T-helper 2 cell treated with Interferon-gamma antibody and Interleukin-4, amounts not matched to agents 5 μg/mL and 100 μg/mL, for 36 hours (primary cell): ENCODE data around the gene CPXM2.

Experiments
- DNase-seq: peaks from one replicate; pipeline ENCODE4 v3.0.0; 2021; ENCODE audit warnings: low spot score
- H3K27ac Mint-ChIP-seq: one replicate; pipeline ENCODE4 v1.8.0; 2021; ENCODE audit warnings: mild to moderate bottlenecking, mixed read lengths
- H3K27me3 Mint-ChIP-seq: one replicate; pipeline ENCODE4 v1.8.0; 2021; ENCODE audit warnings: low read depth, mixed read lengths
- H3K36me3 Mint-ChIP-seq: one replicate; pipeline ENCODE4 v1.8.0; 2021; ENCODE audit warnings: low read depth, mixed read lengths
- H3K4me1 Mint-ChIP-seq: one replicate; pipeline ENCODE4 v1.8.0; 2021; ENCODE audit warnings: low read depth, mixed read lengths
- H3K4me3 Mint-ChIP-seq: one replicate; pipeline ENCODE4 v1.8.0; 2022; ENCODE audit warnings: mild to moderate bottlenecking, moderate library complexity, mixed read lengths
- H3K9me3 Mint-ChIP-seq: one replicate; pipeline ENCODE4 v1.8.0; 2021; ENCODE audit warnings: mixed read lengths

CPXM2 gene

DNA sequence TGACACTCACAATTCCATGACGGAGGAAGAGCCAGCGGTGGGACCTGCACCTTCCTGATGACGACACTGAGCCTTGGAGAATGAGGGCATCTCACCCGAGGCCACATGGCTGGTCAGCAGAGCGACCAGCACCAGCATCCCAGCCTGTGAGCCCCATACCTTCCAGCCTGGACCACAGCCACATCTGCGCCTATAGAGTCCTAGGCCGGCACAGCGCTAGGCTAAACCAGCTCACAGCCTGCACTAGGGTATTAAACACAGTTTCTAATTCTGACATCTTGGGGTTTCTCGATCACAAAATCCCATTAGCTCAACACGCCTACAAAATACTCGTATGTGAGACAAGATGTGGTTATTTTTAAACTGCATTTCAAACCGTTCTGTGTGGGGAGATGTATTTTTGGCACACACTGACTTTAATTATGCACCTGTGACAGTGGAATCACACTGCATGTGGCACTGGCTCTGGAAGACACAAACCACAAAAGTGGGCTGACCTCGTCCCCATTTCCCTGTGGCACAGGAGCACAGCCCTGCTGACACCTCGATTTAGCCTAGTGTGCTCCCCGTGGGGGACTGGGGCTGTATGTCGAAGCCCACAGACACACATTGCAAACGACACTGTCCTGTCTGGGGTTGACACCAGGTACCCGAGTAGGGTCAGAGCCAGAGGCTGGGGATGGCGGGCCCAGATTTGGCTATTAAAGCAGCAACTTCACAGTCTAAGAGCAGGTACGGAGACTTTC lies 32.5 kb downstream of the CPXM2 start:
- no peaks in the 10 kb centered on the region for H3K27me3 Mint-ChIP-seq
- no peaks in the 10 kb centered on the region for H3K4me1 Mint-ChIP-seq

DNA sequence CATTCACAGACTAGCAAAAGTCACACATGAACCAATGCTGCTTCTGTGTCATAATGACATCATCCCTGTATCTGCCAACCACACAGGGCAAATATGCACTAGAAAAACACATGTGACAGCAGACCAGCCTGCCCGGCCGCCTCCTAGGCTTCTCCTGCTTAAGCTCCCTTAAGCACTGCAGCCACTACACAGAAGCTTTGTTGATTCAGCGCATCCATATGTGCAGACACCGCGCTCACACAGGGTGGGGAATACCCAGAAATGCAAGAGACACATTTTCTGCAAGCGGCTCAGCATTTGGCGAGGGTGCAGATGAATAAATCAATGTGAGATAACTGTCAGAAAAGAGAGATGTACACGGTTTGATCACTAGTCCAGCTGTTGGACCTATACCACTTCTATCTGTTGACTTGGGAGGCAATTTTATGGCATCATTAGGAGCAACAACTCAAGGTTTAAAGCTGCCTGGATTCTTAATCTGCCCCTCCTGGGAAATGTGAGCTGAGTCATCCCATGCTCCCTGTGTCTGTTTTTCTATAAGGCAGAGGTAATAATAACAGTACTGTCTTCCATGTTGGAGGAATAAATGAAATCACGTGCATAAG lies 33.4 kb downstream of the CPXM2 start:
- no peaks in the 10 kb centered on the region for H3K4me1 Mint-ChIP-seq
- H3K9me3 Mint-ChIP-seq, result no peaks in the 10 kb centered on the region
- H3K27ac Mint-ChIP-seq, result no peak overlapping the region
- no peak for DNase-seq
- H3K27me3 Mint-ChIP-seq, result no peaks in the 10 kb centered on the region
- no peak overlapping the region for H3K4me3 Mint-ChIP-seq
- H3K36me3 Mint-ChIP-seq, result no peaks in the 10 kb centered on the region

More for the DNA sequence above, 32.5 kb downstream of the CPXM2 start:
- H3K27ac Mint-ChIP-seq, result no peak overlapping the region
- H3K36me3 Mint-ChIP-seq, result no peaks in the 10 kb centered on the region
- no peak for DNase-seq
- no peak overlapping the region for H3K4me3 Mint-ChIP-seq
- no peaks in the 10 kb centered on the region for H3K9me3 Mint-ChIP-seq

DNA sequence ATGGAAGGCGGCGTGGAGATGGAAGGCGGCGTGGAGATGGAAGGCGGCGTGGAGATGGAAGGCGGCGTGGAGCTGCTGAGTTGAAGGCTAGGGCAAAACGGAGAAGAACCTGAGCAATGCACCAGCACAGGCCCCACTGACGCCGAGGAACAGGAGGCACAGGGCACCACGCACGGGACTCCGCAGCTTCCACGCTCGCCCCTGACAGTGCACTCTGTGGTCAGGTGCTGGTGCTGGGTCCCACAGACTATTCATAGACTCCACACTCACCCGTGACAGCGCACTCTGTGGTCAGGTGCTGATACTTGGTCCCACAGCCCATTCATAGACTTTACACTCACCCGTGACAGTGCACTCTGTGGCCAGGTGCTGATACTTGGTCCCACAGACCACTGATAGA lies 34.0 kb downstream of the CPXM2 start:
- DNase-seq, result no peak

DNA sequence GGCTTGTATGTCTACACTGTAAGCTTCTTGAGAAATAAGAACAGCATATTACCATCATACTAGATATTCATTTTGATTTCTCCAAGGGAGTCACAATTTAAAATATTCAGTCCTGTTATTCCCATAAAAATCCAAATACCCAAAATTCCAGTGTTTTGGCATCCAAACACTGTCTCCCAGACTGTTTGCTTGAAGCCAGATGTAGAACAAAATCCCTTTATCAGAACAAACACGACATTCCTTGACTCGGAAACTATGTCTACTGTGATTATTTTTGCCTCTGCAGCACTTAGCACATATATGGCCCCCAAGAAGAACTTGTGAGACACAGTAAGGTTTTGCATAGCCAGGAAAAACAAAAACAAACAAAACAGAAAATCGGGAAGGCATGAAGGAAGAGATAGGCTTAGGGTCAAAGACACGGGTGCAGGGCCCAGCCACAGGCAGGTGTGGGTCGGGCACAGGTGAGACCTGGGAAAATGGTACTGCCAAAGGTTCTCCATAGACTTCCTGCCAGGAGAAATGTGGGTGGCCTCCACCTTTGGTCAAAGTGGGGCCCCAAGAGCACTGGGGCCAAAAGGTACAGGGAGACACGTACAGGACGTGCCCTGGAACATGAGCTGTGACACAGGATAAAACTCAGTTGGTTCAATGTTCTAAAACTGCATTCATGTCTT lies 36.5 kb downstream of the CPXM2 start:
- Mint-ChIP-seq H3K4me3 (no peak overlapping the region), H3K9me3 (no peaks in the 10 kb centered on the region), H3K36me3 (no peaks in the 10 kb centered on the region), H3K4me1 (no peaks in the 10 kb centered on the region), H3K27me3 (no peaks in the 10 kb centered on the region), H3K27ac (no peak overlapping the region)
- no peak for DNase-seq

More for the DNA sequence above, 34.0 kb downstream of the CPXM2 start:
- H3K9me3 Mint-ChIP-seq, result no peaks in the 10 kb centered on the region
- H3K36me3 Mint-ChIP-seq, result no peaks in the 10 kb centered on the region
- H3K4me1 Mint-ChIP-seq, result no peaks in the 10 kb centered on the region
- no peak overlapping the region for H3K27ac Mint-ChIP-seq
- H3K27me3 Mint-ChIP-seq, result no peaks in the 10 kb centered on the region
- no peak overlapping the region for H3K4me3 Mint-ChIP-seq

GRCh38 chr10:123854498-123854897 lies 37.1 kb downstream of the CPXM2 start:
- DNase-seq, result no peak
- Mint-ChIP-seq H3K4me1 (no peaks in the 10 kb centered on the region), H3K9me3 (no peaks in the 10 kb centered on the region), H3K36me3 (no peaks in the 10 kb centered on the region), H3K4me3 (no peak overlapping the region), H3K27me3 (no peaks in the 10 kb centered on the region), H3K27ac (no peak overlapping the region)

DNA sequence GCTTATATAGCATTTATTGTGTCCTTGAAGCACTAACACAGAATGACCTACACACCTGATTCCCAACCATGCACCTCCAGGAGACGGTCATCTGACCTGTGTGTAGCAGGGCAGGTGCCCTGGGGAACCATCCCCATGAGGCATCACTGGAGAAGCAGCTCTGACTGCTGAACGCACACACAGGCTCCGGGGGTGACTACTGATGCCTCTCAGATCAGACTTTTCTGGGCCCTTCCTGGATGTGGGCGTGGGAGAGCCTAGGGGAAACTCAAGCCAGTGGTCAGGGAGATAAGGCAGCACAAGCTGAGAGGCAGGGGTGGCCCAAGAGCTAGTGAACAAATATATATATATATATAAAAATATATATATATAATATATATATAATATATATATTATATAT lies 37.6 kb downstream of the CPXM2 start:
- peaks cover 1% of the 10 kb centered on the region for H3K4me1 Mint-ChIP-seq

DNA sequence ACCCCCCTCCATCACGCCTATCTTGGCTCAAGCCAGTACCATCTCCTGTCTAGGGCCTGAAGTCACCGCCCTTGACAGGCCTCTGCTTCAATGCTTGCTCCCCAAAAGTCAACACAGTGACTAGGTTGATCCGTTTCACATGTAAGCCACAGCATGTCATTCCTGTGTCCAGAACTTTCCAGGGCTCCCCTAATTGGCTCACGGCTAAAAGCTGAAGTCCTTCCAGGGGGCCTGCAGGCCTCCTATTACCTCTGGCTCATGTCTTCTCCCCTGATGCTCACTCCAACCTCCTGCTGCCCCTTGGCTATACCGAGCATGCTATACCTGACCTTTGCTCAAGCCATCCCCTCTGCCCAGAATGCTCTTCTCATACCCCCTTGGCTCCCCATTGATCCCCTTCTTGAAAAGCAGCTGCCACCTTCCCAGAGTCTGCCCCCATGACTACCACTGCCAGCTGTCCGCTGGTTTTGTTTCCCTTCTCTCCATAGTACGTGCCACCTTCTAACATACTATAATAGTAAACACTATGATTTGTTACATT lies 39.1 kb downstream of the CPXM2 start:
- peaks cover 2% of the 10 kb centered on the region for H3K27me3 Mint-ChIP-seq
- DNase-seq, result no peak
- no peak overlapping the region for H3K27ac Mint-ChIP-seq
- H3K9me3 Mint-ChIP-seq, result no peaks in the 10 kb centered on the region
- no peaks in the 10 kb centered on the region for H3K36me3 Mint-ChIP-seq
- H3K4me1 Mint-ChIP-seq, result peaks cover 2% of the 10 kb centered on the region
- H3K4me3 Mint-ChIP-seq, result no peak overlapping the region

More for the DNA sequence above, 37.6 kb downstream of the CPXM2 start:
- no peak for DNase-seq
- Mint-ChIP-seq H3K9me3 (no peaks in the 10 kb centered on the region), H3K27ac (no peak overlapping the region), H3K4me3 (no peak overlapping the region), H3K27me3 (no peaks in the 10 kb centered on the region), H3K36me3 (no peaks in the 10 kb centered on the region)

GRCh38 chr10:123848564-123849457 lies 42.8 kb downstream of the CPXM2 start:
- peaks cover 5% of the 10 kb centered on the region for H3K27me3 Mint-ChIP-seq
- peaks cover 2% of the 10 kb centered on the region for H3K4me1 Mint-ChIP-seq

GRCh38 chr10:123847686-123848432 lies 43.7 kb downstream of the CPXM2 start:
- Mint-ChIP-seq H3K36me3 (no peaks in the 10 kb centered on the region), H3K4me1 (peaks cover 2% of the 10 kb centered on the region), H3K27me3 (peaks cover 5% of the 10 kb centered on the region), H3K4me3 (no peak overlapping the region), H3K27ac (no peak overlapping the region), H3K9me3 (no peaks in the 10 kb centered on the region)
- no peak for DNase-seq

More at GRCh38 chr10:123848564-123849457, 42.8 kb downstream of the CPXM2 start:
- no peaks in the 10 kb centered on the region for H3K9me3 Mint-ChIP-seq
- no peaks in the 10 kb centered on the region for H3K36me3 Mint-ChIP-seq
- no peak for DNase-seq
- H3K4me3 Mint-ChIP-seq, result no peak overlapping the region
- no peak overlapping the region for H3K27ac Mint-ChIP-seq

- Mint-ChIP-seq H3K4me3 (no peak overlapping the region), H3K27ac (no peak overlapping the region), H3K4me1 (no peaks in the 10 kb centered on the region), H3K36me3 (no peaks in the 10 kb centered on the region), H3K27me3 (peaks cover 5% of the 10 kb centered on the region), H3K9me3 (no peaks in the 10 kb centered on the region)
- DNase-seq, result no peak
These were observed 47.8 kb downstream of the CPXM2 start for GRCh38 chr10:123843835-123844234.

- H3K27me3 Mint-ChIP-seq, result peaks cover 5% of the 10 kb centered on the region
- no peaks in the 10 kb centered on the region for H3K36me3 Mint-ChIP-seq
- H3K4me3 Mint-ChIP-seq, result no peak overlapping the region
- no peaks in the 10 kb centered on the region for H3K4me1 Mint-ChIP-seq
- no peaks in the 10 kb centered on the region for H3K9me3 Mint-ChIP-seq
- no peak for DNase-seq
- H3K27ac Mint-ChIP-seq, result no peak overlapping the region
These were observed 48.8 kb downstream of the CPXM2 start for GRCh38 chr10:123842692-123843385.

GRCh38 chr10:123841560-123841959 lies 50.0 kb downstream of the CPXM2 start:
- Mint-ChIP-seq H3K4me1 (no peaks in the 10 kb centered on the region), H3K4me3 (no peak overlapping the region), H3K9me3 (no peaks in the 10 kb centered on the region), H3K27ac (no peak overlapping the region), H3K27me3 (peaks cover 3% of the 10 kb centered on the region), H3K36me3 (no peaks in the 10 kb centered on the region)
- DNase-seq, result no peak
